Panc1 (cell line): ENCODE data around the gene SUCLG2.

Experiments used
- CTCF ChIP-seq: fragments of 450-650 bp; IDR thresholded peaks from 2 replicates; pipeline ENCODE4 v1.5.1; 2017; ENCODE audit warnings: mild to moderate bottlenecking
- POLR2AphosphoS5 ChIP-seq: IDR thresholded peaks from 2 replicates; pipeline ENCODE4 v1.6.1; 2012; ENCODE audit warnings: mild to moderate bottlenecking, low read depth, low read length, moderate library complexity
- TF ChIP-seq, protein P1 (sequence below), 2 experiments: IDR thresholded peaks; 2 replicates each; pipeline ENCODE4 v1.6.1; 2011 to 2012; ENCODE audit warnings: low read depth in 2 of 2, control low read depth in 1 of 2, low read length in 1 of 2, mild to moderate bottlenecking in 1 of 2, moderate library complexity in 1 of 2; ENCODE audit not compliant: insufficient read depth in 1 of 2

DNA sequence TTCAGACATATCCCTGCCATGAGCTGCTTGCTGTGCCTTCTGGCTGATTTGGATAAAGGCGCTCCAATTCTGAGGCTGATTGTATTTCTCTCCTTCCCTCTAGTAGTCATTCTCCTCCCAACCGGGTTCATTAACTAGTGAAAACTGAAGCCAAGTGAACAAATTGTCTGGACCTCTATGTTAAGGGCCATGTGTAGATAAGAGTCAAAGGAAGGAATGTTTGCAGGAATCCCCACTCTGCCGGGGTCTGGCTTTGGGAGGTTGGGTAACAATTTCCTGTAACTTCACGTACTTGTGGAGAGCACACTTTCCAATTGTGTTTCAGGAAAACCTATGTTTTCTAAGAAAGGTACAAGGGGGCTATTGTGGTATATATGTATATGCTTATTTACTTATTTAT, 38.2 kb upstream of the SUCLG2 start:
- TF ChIP-seq CTCF: no peak
- TF ChIP-seq, protein P1, sequence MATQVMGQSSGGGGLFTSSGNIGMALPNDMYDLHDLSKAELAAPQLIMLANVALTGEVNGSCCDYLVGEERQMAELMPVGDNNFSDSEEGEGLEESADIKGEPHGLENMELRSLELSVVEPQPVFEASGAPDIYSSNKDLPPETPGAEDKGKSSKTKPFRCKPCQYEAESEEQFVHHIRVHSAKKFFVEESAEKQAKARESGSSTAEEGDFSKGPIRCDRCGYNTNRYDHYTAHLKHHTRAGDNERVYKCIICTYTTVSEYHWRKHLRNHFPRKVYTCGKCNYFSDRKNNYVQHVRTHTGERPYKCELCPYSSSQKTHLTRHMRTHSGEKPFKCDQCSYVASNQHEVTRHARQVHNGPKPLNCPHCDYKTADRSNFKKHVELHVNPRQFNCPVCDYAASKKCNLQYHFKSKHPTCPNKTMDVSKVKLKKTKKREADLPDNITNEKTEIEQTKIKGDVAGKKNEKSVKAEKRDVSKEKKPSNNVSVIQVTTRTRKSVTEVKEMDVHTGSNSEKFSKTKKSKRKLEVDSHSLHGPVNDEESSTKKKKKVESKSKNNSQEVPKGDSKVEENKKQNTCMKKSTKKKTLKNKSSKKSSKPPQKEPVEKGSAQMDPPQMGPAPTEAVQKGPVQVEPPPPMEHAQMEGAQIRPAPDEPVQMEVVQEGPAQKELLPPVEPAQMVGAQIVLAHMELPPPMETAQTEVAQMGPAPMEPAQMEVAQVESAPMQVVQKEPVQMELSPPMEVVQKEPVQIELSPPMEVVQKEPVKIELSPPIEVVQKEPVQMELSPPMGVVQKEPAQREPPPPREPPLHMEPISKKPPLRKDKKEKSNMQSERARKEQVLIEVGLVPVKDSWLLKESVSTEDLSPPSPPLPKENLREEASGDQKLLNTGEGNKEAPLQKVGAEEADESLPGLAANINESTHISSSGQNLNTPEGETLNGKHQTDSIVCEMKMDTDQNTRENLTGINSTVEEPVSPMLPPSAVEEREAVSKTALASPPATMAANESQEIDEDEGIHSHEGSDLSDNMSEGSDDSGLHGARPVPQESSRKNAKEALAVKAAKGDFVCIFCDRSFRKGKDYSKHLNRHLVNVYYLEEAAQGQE (IDR thresholded peaks at IDR 0.05; ENCODE audit: insufficient read depth in 1 of 2, low read depth in 2 of 2, low read length in 1 of 2): no peak
- TF ChIP-seq POLR2AphosphoS5: no peak
